Measurements from ENCODE around the gene GABRR1. TPM values are rescaled to one million over a fixed set of nuclear protein-coding genes. Genes with fewer than 3 reads are reported as not detected.

The GABRR1 gene
- total and polyA plus RNA-seq, 9 donors: 0.07 TPM; not detected in 8

GRCh38 chr6:89208551-89208950 lies 8.6 kb downstream of the GABRR1 start:
- Histone ChIP-seq H3K27ac (no peak overlapping the region), H3K4me3 (no peak overlapping the region), H3K4me1 (ENCODE audit: insufficient read depth) (no peaks in the 10 kb centered on the region), H3K27me3 (no peaks in the 10 kb centered on the region), H3K9me3 (no peaks in the 10 kb centered on the region), H3K36me3 (no peaks in the 10 kb centered on the region)
- intact Hi-C loops (cut with DNase I): no loop called here
- 63 to 76% (median 66%) methylated on average over 4 of the region's 4 CpGs for WGBS, 3 donors
- DNase-seq: no peak
- TF ChIP-seq EP300 (IDR thresholded peaks at IDR 0.05) (no peak), POLR2A (IDR thresholded peaks at IDR 0.05) (no peak), CTCF (IDR thresholded peaks at IDR 0.05) (no peak)

GRCh38 chr6:89205819-89206218 lies 11.3 kb downstream of the GABRR1 start:
- DNase-seq: no peak
- Histone ChIP-seq H3K36me3 (no peaks in the 10 kb centered on the region), H3K27me3 (no peaks in the 10 kb centered on the region), H3K27ac (no peak overlapping the region), H3K9me3 (no peaks in the 10 kb centered on the region), H3K4me3 (no peak overlapping the region), H3K4me1 (ENCODE audit: insufficient read depth) (no peaks in the 10 kb centered on the region)
- intact Hi-C loops (cut with DNase I): no loop called here
- TF ChIP-seq POLR2A (IDR thresholded peaks at IDR 0.05) (no peak), CTCF (IDR thresholded peaks at IDR 0.05) (no peak), EP300 (IDR thresholded peaks at IDR 0.05) (no peak)
- 74 to 83% (median 79%) methylated on average over 4 of the region's 4 CpGs for WGBS, 3 donors

GRCh38 chr6:89204096-89204495 lies 13.1 kb downstream of the GABRR1 start:
- intact Hi-C loops (cut with DNase I): no loop called here
- TF ChIP-seq CTCF (IDR thresholded peaks at IDR 0.05) (no peak), POLR2A (IDR thresholded peaks at IDR 0.05) (no peak), EP300 (IDR thresholded peaks at IDR 0.05) (no peak)
- H3K9me3 ChIP-seq: no peaks in the 10 kb centered on the region
- no peaks in the 10 kb centered on the region for H3K4me1 ChIP-seq (ENCODE audit: insufficient read depth)
- H3K4me3 ChIP-seq: no peak overlapping the region
- 83 to 91% (median 91%) methylated on average over 11 of the region's 11 CpGs for WGBS, 3 donors
- no peaks in the 10 kb centered on the region for H3K36me3 ChIP-seq
- DNase-seq: no peak
- no peak overlapping the region for H3K27ac ChIP-seq
- no peaks in the 10 kb centered on the region for H3K27me3 ChIP-seq

- Histone ChIP-seq H3K4me3 (no peak overlapping the region), H3K9me3 (no peaks in the 10 kb centered on the region), H3K36me3 (no peaks in the 10 kb centered on the region), H3K27ac (no peak overlapping the region), H3K4me1 (ENCODE audit: insufficient read depth) (no peaks in the 10 kb centered on the region), H3K27me3 (no peaks in the 10 kb centered on the region)
- 79 to 81% (median 79%) methylated on average over 7 of the region's 7 CpGs for WGBS, 3 donors
- no peak for TF ChIP-seq POLR2A (IDR thresholded peaks at IDR 0.05)
- TF ChIP-seq EP300 (IDR thresholded peaks at IDR 0.05): no peak
- no peak for TF ChIP-seq CTCF (IDR thresholded peaks at IDR 0.05)
- intact Hi-C loops (cut with DNase I): no loop called here
- no peak for DNase-seq
These were observed 16.4 kb downstream of the GABRR1 start for GRCh38 chr6:89200706-89201215.

Data from ovary (tissue), 9 donors.